Measurements from ENCODE around the gene ARHGAP6.
"Not testable (repeated sequence)": the region's sequence is repeated elsewhere in the genome, so short reads cannot be mapped to it uniquely, and the experiment has no call there.

Gene ARHGAP6

GRCh38 chrX:11272290-11272689 is 393.4 kb downstream of the ARHGAP6 start:
- DNase-seq, result peak; percentile 43

- no peak for DNase-seq
These were observed 395.7 kb downstream of the ARHGAP6 start for GRCh38 chrX:11269996-11270395.

GRCh38 chrX:11269006-11269405 is 396.7 kb downstream of the ARHGAP6 start:
- DNase-seq, result no peak

- DNase-seq, result peak; percentile 4
These were observed 398.3 kb downstream of the ARHGAP6 start for GRCh38 chrX:11267425-11267824.

- no peak for DNase-seq
These were observed 399.1 kb downstream of the ARHGAP6 start for GRCh38 chrX:11266573-11267003.

GRCh38 chrX:11265352-11265751 is 400.4 kb downstream of the ARHGAP6 start:
- DNase-seq, result no peak

- no peak for DNase-seq
These were observed 400.8 kb downstream of the ARHGAP6 start for GRCh38 chrX:11264925-11265324.

- DNase-seq, result peak; percentile 70
These were observed 404.5 kb downstream of the ARHGAP6 start for GRCh38 chrX:11261260-11261659.

GRCh38 chrX:11259437-11259836 is 406.3 kb downstream of the ARHGAP6 start:
- DNase-seq, result no peak

GRCh38 chrX:11257711-11258110 is 408.0 kb downstream of the ARHGAP6 start:
- DNase-seq, result no peak

GRCh38 chrX:11257290-11257689 is 408.4 kb downstream of the ARHGAP6 start:
- no peak for DNase-seq

- DNase-seq, result no peak
These were observed 411.2 kb downstream of the ARHGAP6 start for GRCh38 chrX:11254417-11255109.

- DNase-seq, result peak; percentile 60
These were observed 421.1 kb downstream of the ARHGAP6 start for GRCh38 chrX:11244636-11245035.

GRCh38 chrX:11242704-11243103 is 423.0 kb downstream of the ARHGAP6 start:
- DNase-seq, result peak; percentile 9

- no peak for DNase-seq
These were observed 424.0 kb downstream of the ARHGAP6 start for GRCh38 chrX:11241720-11242119.

GRCh38 chrX:11239230-11239629 is 426.5 kb downstream of the ARHGAP6 start:
- DNase-seq, result peak; percentile 44

GRCh38 chrX:11235377-11235776 is 430.3 kb downstream of the ARHGAP6 start:
- DNase-seq, result not testable (repeated sequence)

GRCh38 chrX:11215191-11215921 is 450.4 kb downstream of the ARHGAP6 start:
- DNase-seq, result no peak

GRCh38 chrX:11214346-11215190 is 451.2 kb downstream of the ARHGAP6 start:
- DNase-seq, result no peak

GRCh38 chrX:11212741-11213140 is 453.0 kb downstream of the ARHGAP6 start:
- no peak for DNase-seq

- peak; percentile 31 for DNase-seq
These were observed 455.3 kb downstream of the ARHGAP6 start for GRCh38 chrX:11210415-11210801.

- peak; percentile 31 for DNase-seq
These were observed 455.8 kb downstream of the ARHGAP6 start for GRCh38 chrX:11209798-11210414.

- no peak for DNase-seq
These were observed 459.0 kb downstream of the ARHGAP6 start for GRCh38 chrX:11206716-11207115.

Measured in fibroblast of upper back skin (primary cell).